HepG2 (cell line): ENCODE measurements around the gene NUCB1. TPM values are rescaled to one million over a fixed set of nuclear protein-coding genes. Genes with fewer than 3 reads are reported as not detected.
"Not testable (repeated sequence)": the region's sequence is repeated elsewhere in the genome, so short reads cannot be mapped to it uniquely, and the experiment has no call there.

Source experiments
- ATAC-seq: fragments of 200-7000 bp; cut with Tn5 transposase; 3 replicates; pipeline ENCODE4 v1.9.1; 2020; ENCODE audit warnings: mild to moderate bottlenecking, moderate library complexity
- BruUV-seq: library from RNA; stranded (reverse); fragments of 400-500 nt; replicated peaks from 2 replicates; lab custom pipeline; 2021; lab: Mats Ljungman, UMichigan
- CTCF ChIA-PET: fragments of 300-600 bp; formaldehyde crosslinking; extraction: SDS; loops from one replicate; lab custom pipeline; 2021; ENCODE audit warnings: low total read pairs, inconsistent platforms, low intra/inter-chr PET ratio; lab: Yijun Ruan, JAX
- POLR2A ChIA-PET: fragments of 350-600 bp; sonication (Branson Sonifier 250); formaldehyde crosslinking; loops from one replicate; lab custom pipeline; 2020; ENCODE audit warnings: antibody characterized with exemption, inconsistent platforms; lab: Yijun Ruan, JAX
- DNase-seq: peaks from one replicate; pipeline ENCODE4 v3.0.0-alpha.2; 2015; ENCODE audit warnings: low spot score
- FAIRE-seq: peaks from 3 replicates; lab custom pipeline; 2011; peaks lifted over from hg19 to GRCh38; lab: Jason Lieb, UNC
- H2AFZ ChIP-seq: one replicate; pipeline ENCODE4 v1.6.1; 2011; ENCODE audit warnings: low read length, inconsistent platforms
- H3K27ac ChIP-seq: fragments of 300-600 bp; 3 replicates; pipeline ENCODE4 v1.8.0; 2011; ENCODE audit warnings: mixed run types, mild to moderate bottlenecking, mixed read lengths, low read length, inconsistent platforms; ENCODE audit not compliant: insufficient read depth; ENCODE audit errors: extremely low read length
- H3K27me3 ChIP-seq, 2 experiments: fragments of 200-600 bp in 1 of 2; 2 replicates in 1 of 2; 3 replicates in 1 of 2; pipeline versions ENCODE4 v1.6.0 to v1.8.0; 2011; ENCODE audit warnings: low read length in 2 of 2, mild to moderate bottlenecking in 2 of 2, moderate library complexity in 2 of 2, inconsistent platforms in 1 of 2; ENCODE audit not compliant: insufficient read depth in 2 of 2, control insufficient read depth in 1 of 2
- H3K36me3 ChIP-seq, 2 experiments: fragments of 200-600 bp in 1 of 2; replicated peaks in 1 of 2; 2 replicates in 1 of 2; 3 replicates in 1 of 2; pipeline versions ENCODE4 v1.5.1 to v1.8.0; 2011; ENCODE audit warnings: low read length in 2 of 2, inconsistent platforms in 1 of 2; ENCODE audit not compliant: insufficient read depth in 2 of 2, control insufficient read depth in 1 of 2
- H3K4me1 ChIP-seq: 2 replicates; pipeline ENCODE4 v1.5.1; 2012; ENCODE audit warnings: low read length, inconsistent platforms; ENCODE audit not compliant: insufficient read depth
- H3K4me2 ChIP-seq: 2 replicates; pipeline ENCODE4 v1.6.0; 2011; ENCODE audit warnings: low read depth, low read length, inconsistent platforms
- H3K4me3 ChIP-seq, 3 experiments: fragments of 200-600 bp in 1 of 3; sonication (generic), shearing (Covaris generic) in 1 of 3; replicated peaks in 1 of 3; 2 replicates each; pipeline ENCODE4 v1.5.1; 2011 to 2016; ENCODE audit warnings: low read length in 3 of 3, inconsistent platforms in 2 of 3, low read depth in 2 of 3, mild to moderate bottlenecking in 2 of 3, control low read depth in 1 of 3, mixed read lengths in 1 of 3; ENCODE audit not compliant: insufficient read depth in 1 of 3
- H3K79me2 ChIP-seq: one replicate; pipeline ENCODE4 v1.6.1; 2011; ENCODE audit warnings: low read length, inconsistent platforms; ENCODE audit not compliant: insufficient read depth
- H3K9ac ChIP-seq: 2 replicates; pipeline ENCODE4 v1.6.0; 2011; ENCODE audit warnings: mild to moderate bottlenecking, low read depth, low read length, inconsistent platforms; ENCODE audit not compliant: insufficient read depth
- H3K9me3 ChIP-seq: 2 replicates; pipeline ENCODE4 v1.5.1; 2012; ENCODE audit warnings: mild to moderate bottlenecking, low read length
- H4K20me1 ChIP-seq: 2 replicates; pipeline ENCODE4 v1.6.0; 2011; ENCODE audit warnings: inconsistent platforms, mild to moderate bottlenecking, low read length, moderate library complexity; ENCODE audit not compliant: insufficient read depth
- ARNT ChIP-seq: fragments of 450-650 bp; IDR thresholded peaks from 2 replicates; pipeline ENCODE4 v1.6.1; 2017
- ATF7 ChIP-seq, 2 experiments: fragments of 450-650 bp in 1 of 2; sonication (generic) in 1 of 2; formaldehyde crosslinking in 1 of 2; IDR thresholded peaks; 2 replicates each; pipeline versions ENCODE4 v1.4.0 to v1.6.1; 2016 to 2020; ENCODE audit warnings: antibody characterized with exemption in 1 of 2, mild to moderate bottlenecking in 1 of 2, missing genetic modification reagents in 1 of 2
- HDAC1 ChIP-seq: sonication (generic); formaldehyde crosslinking; IDR thresholded peaks from 2 replicates; pipeline ENCODE4 v1.5.1; 2020; ENCODE audit warnings: mild to moderate bottlenecking, missing genetic modification reagents
- SALL2 ChIP-seq: sonication (generic); formaldehyde crosslinking; IDR thresholded peaks from 2 replicates; pipeline ENCODE4 v1.8.1; 2023; ENCODE audit warnings: mild to moderate bottlenecking, missing genetic modification reagents, inconsistent platforms
- ZFP36 ChIP-seq: fragments of 150-350 bp; IDR thresholded peaks from 2 replicates; pipeline ENCODE4 v1.6.1; 2018; ENCODE audit warnings: borderline replicate concordance, low read length, low read depth; ENCODE audit not compliant: partially characterized antibody
- ZNF282 ChIP-seq: fragments of 450-650 bp; IDR thresholded peaks from 2 replicates; pipeline ENCODE4 v1.6.1; 2018; ENCODE audit not compliant: partially characterized antibody
- ZNF367 ChIP-seq: sonication (generic); formaldehyde crosslinking; IDR thresholded peaks from 2 replicates; pipeline ENCODE4 v1.4.0; 2020; ENCODE audit warnings: missing genetic modification reagents, borderline replicate concordance
- ZNF629 ChIP-seq: sonication (generic); formaldehyde crosslinking; conservative IDR thresholded peaks from 2 replicates; pipeline ENCODE4 v1.5.0; 2020; ENCODE audit warnings: missing genetic modification reagents
- ZNF850 ChIP-seq: sonication (generic); formaldehyde crosslinking; conservative IDR thresholded peaks from 2 replicates; pipeline ENCODE4 v1.9.0; 2021; ENCODE audit warnings: mild to moderate bottlenecking, missing genetic modification reagents
- WGBS: methylation state at CpG from one replicate; pipeline ENCODE4 v1.1.6; 2017; ENCODE audit warnings: low lambda C conversion rate; 5-methylcytosine and 5-hydroxymethylcytosine counted together
- in situ Hi-C: cut with HindIII; loops from 2 replicates; pipeline ENCODE4 v1.10.0; 2017; ENCODE audit warnings: low pct_unique_long_range_greater_than_20kb; ENCODE audit not compliant: extremely low pct_ligation_motif_present
- intact Hi-C: fragments of 100-400 bp; cut with micrococcal nuclease; formaldehyde crosslinking; loops from one replicate; pipeline ENCODE4 v1.10.0; 2022; ENCODE audit not compliant: unreplicated experiment
- polyA plus RNA-seq, 8 experiments: library from polyadenylated mRNA; depleted of rRNA in 3 of 8; stranded (reverse) in 7 of 8; unstranded in 1 of 8; fragments of >200 nt; fragmentation: Illumina TruSeq in 4 of 8; extraction: Trizol in 4 of 8; gene quantifications; 2 replicates each; pipeline versions ENCODE4 v1.2.1 to v1.2.3, GENCODE V29; 2011 to 2016; ENCODE audit warnings: low read depth in 4 of 8, missing spikeins in 1 of 8, mixed read lengths in 1 of 8; ENCODE audit not compliant: insufficient read depth in 1 of 8
- total RNA-seq, 5 experiments: library from RNA; depleted of rRNA; stranded (reverse); fragments of >200 nt; fragmentation: Illumina TruSeq; extraction: Trizol; gene quantifications; 2 replicates each; pipeline ENCODE4 v1.2.3, GENCODE V29; 2016; ENCODE audit warnings: low read depth in 1 of 5

Gene NUCB1
- total and polyA plus RNA-seq, 2 of the 13 experiments (the other 11 are each of a cell fraction or from before 2014, with no cell fraction given), result 82.3 to 106 TPM

- 0 out of 2 replicates have a peak, but pooled peaks have one; percentile 18 for TF ChIP-seq ATF7 (IDR thresholded peaks at IDR 0.05)
- not testable (repeated sequence) for TF ChIP-seq ATF7 (CRISPR knock-in tag; IDR thresholded peaks at IDR 0.05)
- TF ChIP-seq, all 625 proteins: peak for 1; not testable (repeated sequence) for 624
- H3K9ac ChIP-seq, H3K27ac ChIP-seq, H2AFZ ChIP-seq, H3K4me3 ChIP-seq, POLR2A ChIA-PET, in situ Hi-C loops, H3K9me3 ChIP-seq, H3K4me2 ChIP-seq, intact Hi-C loops, FAIRE-seq, H3K79me2 ChIP-seq, ATAC-seq, DNase-seq, CTCF ChIA-PET, BruUV-seq, H3K27me3 ChIP-seq, H4K20me1 ChIP-seq: not testable (repeated sequence)
- H3K36me3 ChIP-seq, result peaks cover 20 to 57% of the 10 kb centered on the region in 2 experiments
- peaks cover 22% of the 10 kb centered on the region for H3K4me1 ChIP-seq
- 98% methylated on average over 11 of the region's 11 CpGs for WGBS
These were observed 9.4 kb downstream of the NUCB1 start for GRCh38 chr19:48909424-48910077.

DNA sequence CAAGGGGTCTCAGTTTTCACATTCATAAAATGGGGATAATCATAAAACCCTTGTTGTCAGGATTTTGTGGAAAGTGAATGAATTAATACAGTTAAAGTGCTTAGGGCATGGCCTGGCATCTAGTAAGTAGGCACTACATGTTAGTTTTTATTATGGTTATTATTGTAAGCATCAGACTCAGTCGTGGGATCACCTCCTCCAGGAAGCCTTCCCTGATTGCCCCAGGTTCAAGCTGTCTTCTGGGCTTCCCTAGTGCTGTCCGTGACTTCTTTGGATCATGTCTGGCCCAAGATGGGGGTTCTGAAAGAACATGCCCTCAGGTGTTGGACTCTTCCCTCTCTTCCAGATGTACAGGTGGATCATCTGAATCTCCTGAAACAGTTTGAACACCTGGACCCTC is 10.7 kb downstream of the NUCB1 start:
- ATAC-seq, result no peak
- DNase-seq, result no peak
- Histone ChIP-seq H3K9ac (no peak overlapping the region), H3K27ac (no peak overlapping the region)
- POLR2A ChIA-PET, result no interaction called here
- 0 out of 2 replicates have a peak, but pooled peaks have one; percentile 27 for TF ChIP-seq ZNF629 (CRISPR knock-in tag)
- no peak for TF ChIP-seq ZNF282
- TF ChIP-seq HDAC1 (CRISPR knock-in tag), result no peak
- TF ChIP-seq ZNF367 (CRISPR knock-in tag), result no peak
- TF ChIP-seq ZNF850 (CRISPR knock-in tag), result no peak
- no peak for TF ChIP-seq ARNT
- TF ChIP-seq SALL2, result no peak
- TF ChIP-seq ZFP36, result peak; percentile 87
- TF ChIP-seq, all 625 proteins: peak for 2
- in situ Hi-C loops, result no loop called here
- CTCF ChIA-PET, result no interaction called here
- H4K20me1 ChIP-seq, result no peaks in the 10 kb centered on the region
- 94% methylated on average over 2 of the region's 2 CpGs for WGBS
- peaks cover 22% of the 10 kb centered on the region for H3K4me1 ChIP-seq
- BruUV-seq, result no TSS peak
- no peak overlapping the region for H2AFZ ChIP-seq
- H3K9me3 ChIP-seq, result no peaks in the 10 kb centered on the region
- no peaks in the 10 kb centered on the region for H3K79me2 ChIP-seq
- FAIRE-seq, result no peak
- no peak overlapping the region for H3K4me2 ChIP-seq
- H3K36me3 ChIP-seq, result peaks cover 18 to 54% of the 10 kb centered on the region in 2 experiments
- H3K27me3 ChIP-seq, result no peaks in the 10 kb centered on the region
- H3K4me3 ChIP-seq, result no peak overlapping the region
- intact Hi-C loops, result no loop called here
